ENCODE results near the gene COG5.

DNA sequence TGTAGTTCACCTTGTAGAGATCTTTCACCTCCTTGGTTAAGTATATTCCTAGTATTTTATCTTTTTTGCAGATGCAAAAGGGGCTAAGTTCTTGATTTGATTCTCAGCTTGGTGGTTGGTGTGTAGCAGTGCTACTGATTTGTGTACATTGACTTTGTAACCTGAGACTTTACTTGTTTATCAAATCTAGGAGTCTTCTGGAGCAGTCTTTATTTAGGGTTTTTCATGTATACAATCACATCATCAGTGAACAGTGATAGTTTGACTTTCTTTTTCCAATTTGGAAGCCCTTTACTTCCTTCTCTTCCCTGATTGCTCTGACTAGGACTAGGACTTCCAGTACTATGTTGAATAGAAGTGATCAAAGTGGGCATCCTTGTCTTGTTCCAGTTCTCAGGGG lies 60.0 kb downstream of the COG5 start:
- TF ChIP-seq POLR2A (IDR thresholded peaks at IDR 0.05) (no peak), POLR2AphosphoS5 (IDR thresholded peaks at IDR 0.05) (no peak)
